Caco-2 (cell line): ENCODE results near the gene SLC3A2. TPM values are rescaled to one million over a fixed set of nuclear protein-coding genes. Genes with fewer than 3 reads are reported as not detected.
A peak's percentile ranks its signal among the peaks of the same experiment; 100 is the strongest.

Experiments
- BruUV-seq: library from RNA; stranded (reverse); fragments of 400-500 nt; replicated peaks from 2 replicates; lab custom pipeline; 2021; lab: Mats Ljungman, UMichigan
- CTCF ChIA-PET: fragments of 300-600 bp; sonication (Branson Sonifier 250); formaldehyde crosslinking; loops from one replicate; lab custom pipeline; 2022; ENCODE audit warnings: antibody characterized with exemption; lab: Charles Lee
- POLR2A ChIA-PET: fragments of 300-600 bp; sonication (Branson Sonifier 250); formaldehyde crosslinking; loops from one replicate; lab custom pipeline; 2022; ENCODE audit warnings: antibody characterized with exemption; lab: Charles Lee
- DNase-seq, 2 experiments: peaks; one replicate each; pipeline versions ENCODE4 v3.0.0 to v3.0.0-alpha.2; 2020 to 2022
- H3K27me3 ChIP-seq: replicated peaks from 2 replicates; pipeline ENCODE4 v1.6.0; 2011; ENCODE audit warnings: low read length; ENCODE audit not compliant: control insufficient read depth, insufficient read depth
- H3K36me3 ChIP-seq: 2 replicates; pipeline ENCODE4 v1.5.1; 2011; ENCODE audit warnings: low read length; ENCODE audit not compliant: control insufficient read depth, insufficient read depth
- H3K4me1 ChIP-seq: fragments of 250-450 bp; sonication (Bioruptor Pico); 2 replicates; pipeline ENCODE4 v1.5.1; 2020; ENCODE audit warnings: mild to moderate bottlenecking
- H3K4me3 ChIP-seq: 2 replicates; pipeline ENCODE4 v1.5.1; 2011; ENCODE audit warnings: low read depth, mild to moderate bottlenecking, control low read depth, low read length
- H3K9me3 ChIP-seq: fragments of 250-450 bp; sonication (Bioruptor Pico); 2 replicates; pipeline ENCODE4 v1.5.1; 2020; ENCODE audit warnings: mild to moderate bottlenecking, moderate library complexity
- H3K27ac Mint-ChIP-seq: one replicate; pipeline ENCODE4 v1.8.0; 2022; ENCODE audit warnings: mixed read lengths; ENCODE audit not compliant: unreplicated experiment
- H3K27me3 Mint-ChIP-seq: one replicate; pipeline ENCODE4 v1.8.0; 2022; ENCODE audit warnings: mixed read lengths; ENCODE audit not compliant: insufficient read depth, unreplicated experiment
- H3K36me3 Mint-ChIP-seq: one replicate; pipeline ENCODE4 v1.8.0; 2022; ENCODE audit warnings: mild to moderate bottlenecking, mixed read lengths; ENCODE audit not compliant: insufficient read depth, unreplicated experiment
- H3K4me1 Mint-ChIP-seq: one replicate; pipeline ENCODE4 v1.8.0; 2022; ENCODE audit warnings: low read depth, mixed read lengths; ENCODE audit not compliant: unreplicated experiment
- H3K4me3 Mint-ChIP-seq: one replicate; pipeline ENCODE4 v1.8.0; 2022; ENCODE audit warnings: mild to moderate bottlenecking, moderate library complexity, mixed read lengths; ENCODE audit not compliant: unreplicated experiment
- H3K9me3 Mint-ChIP-seq: one replicate; pipeline ENCODE4 v1.8.0; 2022; ENCODE audit warnings: mixed read lengths; ENCODE audit not compliant: unreplicated experiment
- intact Hi-C: fragments of 100-400 bp; cut with micrococcal nuclease; formaldehyde crosslinking; loops from one replicate; pipeline ENCODE4 v1.10.0; 2022; ENCODE audit not compliant: unreplicated experiment
- total RNA-seq: library from RNA; stranded (reverse); gene quantifications from 2 replicates; pipeline ENCODE4 v1.2.3, GENCODE V29; 2022
- TF ChIP-seq, protein P1 (sequence below), 2 experiments: fragments of 200-600 bp in 1 of 2; IDR thresholded peaks; 1 replicate in 1 of 2; 2 replicates in 1 of 2; pipeline versions ENCODE4 v1.5.1 to v1.8.0; 2011 to 2022; ENCODE audit warnings: antibody characterized with exemption in 1 of 2, control low read depth in 1 of 2, inconsistent platforms in 1 of 2, low read depth in 1 of 2, low read length in 1 of 2, mild to moderate bottlenecking in 1 of 2, moderate library complexity in 1 of 2; ENCODE audit not compliant: insufficient read depth in 1 of 2, severe bottlenecking in 1 of 2, unreplicated experiment in 1 of 2

The SLC3A2 gene
- total RNA-seq, 1 experiment from 2014 or later = 879 TPM

DNA sequence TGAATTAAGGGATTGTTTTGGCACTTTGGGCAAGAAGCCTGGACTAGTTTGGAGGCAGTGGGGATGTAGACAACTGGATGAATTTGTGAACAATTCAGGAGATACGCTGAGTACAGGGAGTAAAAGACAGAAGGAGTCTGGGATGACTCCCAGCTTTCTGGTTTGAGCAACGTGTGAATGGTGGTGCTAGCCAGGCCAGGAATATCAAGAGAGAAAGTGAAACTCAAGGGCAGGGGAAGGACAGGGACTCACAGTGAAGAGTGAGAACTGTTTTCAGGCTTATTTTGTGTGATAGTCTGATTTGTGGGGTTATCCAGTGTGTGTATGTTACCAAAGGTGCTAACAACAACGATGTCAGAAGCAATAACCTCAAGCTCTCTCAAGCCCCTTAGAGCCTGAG is 24.6 kb downstream of the SLC3A2 start:
- Mint-ChIP-seq H3K27ac (no peak overlapping the region), H3K27me3 (no peaks in the 10 kb centered on the region), H3K36me3 (no peaks in the 10 kb centered on the region), H3K9me3 (no peaks in the 10 kb centered on the region), H3K4me1 (peaks cover 5% of the 10 kb centered on the region), H3K4me3 (no peak overlapping the region)
- Histone ChIP-seq H3K4me1 (peaks cover 9% of the 10 kb centered on the region; the same call in 1 of the 2 replicates), H3K4me3 (no peak overlapping the region), H3K27me3 (no peaks in the 10 kb centered on the region), H3K9me3 (no peaks in the 10 kb centered on the region), H3K36me3 (no peaks in the 10 kb centered on the region)
- DNase-seq = no peak
- CTCF ChIA-PET = interaction anchor here (0.6 to 7.5 kb wide), 20 partner anchors 10 to 130 kb away, joined by 3 to 103 read pairs (median 3); partner anchors contain the start of gene TMEM179B
- intact Hi-C loops = loop anchor here (5.0 kb wide), 1 partner anchor 222 kb away; no protein-coding TSS in a partner anchor
- BruUV-seq = no TSS peak
- TF ChIP-seq, protein P1, sequence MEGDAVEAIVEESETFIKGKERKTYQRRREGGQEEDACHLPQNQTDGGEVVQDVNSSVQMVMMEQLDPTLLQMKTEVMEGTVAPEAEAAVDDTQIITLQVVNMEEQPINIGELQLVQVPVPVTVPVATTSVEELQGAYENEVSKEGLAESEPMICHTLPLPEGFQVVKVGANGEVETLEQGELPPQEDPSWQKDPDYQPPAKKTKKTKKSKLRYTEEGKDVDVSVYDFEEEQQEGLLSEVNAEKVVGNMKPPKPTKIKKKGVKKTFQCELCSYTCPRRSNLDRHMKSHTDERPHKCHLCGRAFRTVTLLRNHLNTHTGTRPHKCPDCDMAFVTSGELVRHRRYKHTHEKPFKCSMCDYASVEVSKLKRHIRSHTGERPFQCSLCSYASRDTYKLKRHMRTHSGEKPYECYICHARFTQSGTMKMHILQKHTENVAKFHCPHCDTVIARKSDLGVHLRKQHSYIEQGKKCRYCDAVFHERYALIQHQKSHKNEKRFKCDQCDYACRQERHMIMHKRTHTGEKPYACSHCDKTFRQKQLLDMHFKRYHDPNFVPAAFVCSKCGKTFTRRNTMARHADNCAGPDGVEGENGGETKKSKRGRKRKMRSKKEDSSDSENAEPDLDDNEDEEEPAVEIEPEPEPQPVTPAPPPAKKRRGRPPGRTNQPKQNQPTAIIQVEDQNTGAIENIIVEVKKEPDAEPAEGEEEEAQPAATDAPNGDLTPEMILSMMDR (IDR thresholded peaks at IDR 0.05; ENCODE audit: insufficient read depth in 1 of 2, low read depth in 1 of 2, low read length in 1 of 2, severe bottlenecking in 1 of 2, unreplicated experiment in 1 of 2) = no peak
- POLR2A ChIA-PET = interaction anchor here (0.5 to 1.7 kb wide), 2 partner anchors 15 to 73 kb away, joined by 3 to 8 read pairs; partner anchors contain the start of gene STX5

DNA sequence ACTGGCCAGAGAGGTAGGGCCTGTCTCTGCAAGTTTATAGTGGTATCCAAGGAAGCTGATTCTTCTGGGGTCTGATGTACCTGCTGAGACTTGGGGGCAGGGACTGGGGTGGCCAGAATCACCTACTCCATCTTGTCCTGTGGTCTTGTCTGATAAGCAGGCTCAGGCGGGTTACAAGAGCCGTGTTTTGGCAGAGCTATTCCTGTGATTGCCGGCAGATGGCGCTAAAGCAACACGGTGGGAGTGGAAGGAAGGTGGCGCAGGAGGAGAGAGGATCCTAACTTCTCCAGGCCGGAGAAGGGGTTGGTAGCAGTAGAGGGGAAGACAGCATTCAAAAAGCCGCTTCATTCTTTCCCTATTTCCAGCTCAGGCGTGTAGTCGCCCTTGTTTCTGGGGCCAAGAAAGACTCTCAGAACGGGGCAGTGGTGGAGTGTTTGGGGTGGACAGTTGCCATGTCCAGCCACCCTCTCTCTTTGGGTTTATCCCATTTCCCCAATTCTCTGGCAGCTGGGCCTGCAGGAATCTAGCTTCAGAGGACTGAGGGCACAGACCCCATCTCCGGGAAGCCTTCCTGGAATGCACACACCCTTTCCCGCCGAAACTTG is 25.3 kb downstream of the SLC3A2 start:
- Mint-ChIP-seq H3K27me3 (no peaks in the 10 kb centered on the region), H3K9me3 (no peaks in the 10 kb centered on the region), H3K27ac (no peak overlapping the region), H3K36me3 (no peaks in the 10 kb centered on the region), H3K4me3 (no peak overlapping the region), H3K4me1 (peaks cover 5% of the 10 kb centered on the region)
- Histone ChIP-seq H3K36me3 (no peaks in the 10 kb centered on the region), H3K27me3 (no peaks in the 10 kb centered on the region), H3K4me3 (no peak overlapping the region), H3K9me3 (no peaks in the 10 kb centered on the region), H3K4me1 (peaks cover 9% of the 10 kb centered on the region; the same call in 1 of the 2 replicates)
- intact Hi-C loops = loop anchor here (1.0 to 5.0 kb wide), 2 partner anchors 118 to 221 kb away; no protein-coding TSS in a partner anchor
- DNase-seq = peak; percentile 84 to 88
- POLR2A ChIA-PET = interaction anchor here (0.5 to 1.7 kb wide), 2 partner anchors 16 to 74 kb away, joined by 3 to 8 read pairs; partner anchors contain the start of gene STX5
- TF ChIP-seq, protein P1 (IDR thresholded peaks at IDR 0.05; ENCODE audit: insufficient read depth in 1 of 2, low read depth in 1 of 2, low read length in 1 of 2, severe bottlenecking in 1 of 2, unreplicated experiment in 1 of 2) = peak; percentile 98 to 99
- BruUV-seq = no TSS peak
- CTCF ChIA-PET = interaction anchor here (0.6 to 7.5 kb wide), 21 partner anchors 10 to 129 kb away, joined by 3 to 103 read pairs (median 3); partner anchors contain the start of gene TMEM179B

DNA sequence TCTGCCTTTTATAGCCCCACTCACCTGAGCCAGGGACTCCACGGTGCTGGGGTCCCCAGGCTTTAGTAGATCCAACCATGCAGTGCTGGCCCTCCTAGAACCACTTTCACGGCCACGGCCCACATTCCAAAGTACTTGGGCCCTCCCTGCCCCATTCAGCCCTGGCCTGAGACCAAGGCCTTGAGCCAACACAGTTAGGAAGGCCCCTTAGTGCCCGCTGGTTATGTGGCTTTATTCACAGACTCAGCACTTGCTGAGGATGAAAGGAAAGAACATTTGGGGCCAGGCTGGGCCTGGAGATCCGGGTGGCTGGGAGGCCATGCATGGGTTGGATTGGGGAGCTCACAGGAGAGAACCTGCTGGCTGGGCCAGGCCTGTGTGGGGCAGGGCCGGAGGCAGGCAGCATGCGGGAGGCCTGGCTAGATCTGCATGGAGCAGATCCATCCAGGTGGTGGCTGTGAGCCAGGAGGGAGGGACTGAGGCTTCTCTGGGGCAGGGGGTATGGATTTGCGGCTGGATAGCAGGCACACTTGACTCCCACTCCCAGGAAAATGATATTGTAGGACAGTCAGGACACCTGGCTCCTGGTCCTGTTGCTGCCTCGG is 27.9 kb downstream of the SLC3A2 start:
- CTCF ChIA-PET = interaction anchor here (0.6 to 7.5 kb wide), 5 partner anchors 11 to 651 kb away, joined by 3 to 103 read pairs (median 5); no protein-coding TSS in a partner anchor
- H3K27me3 Mint-ChIP-seq = no peaks in the 10 kb centered on the region
- no peaks in the 10 kb centered on the region for H3K27me3 ChIP-seq
- POLR2A ChIA-PET = no interaction called here
- H3K36me3 ChIP-seq = no peaks in the 10 kb centered on the region
- peaks cover 5% of the 10 kb centered on the region for H3K4me1 Mint-ChIP-seq
- no peak overlapping the region for H3K27ac Mint-ChIP-seq
- peaks cover 9% of the 10 kb centered on the region; the same call in 1 of the 2 replicates for H3K4me1 ChIP-seq
- no peaks in the 10 kb centered on the region for H3K36me3 Mint-ChIP-seq
- H3K9me3 ChIP-seq = no peaks in the 10 kb centered on the region
- no peaks in the 10 kb centered on the region for H3K9me3 Mint-ChIP-seq
- TF ChIP-seq, protein P1 (IDR thresholded peaks at IDR 0.05; ENCODE audit: insufficient read depth in 1 of 2, low read depth in 1 of 2, low read length in 1 of 2, severe bottlenecking in 1 of 2, unreplicated experiment in 1 of 2) = no peak
- intact Hi-C loops = loop anchor here (1.0 to 5.0 kb wide), 2 partner anchors 67 to 219 kb away; no protein-coding TSS in a partner anchor
- no TSS peak for BruUV-seq
- DNase-seq = no peak
- no peak overlapping the region for H3K4me3 Mint-ChIP-seq
- no peak overlapping the region for H3K4me3 ChIP-seq
